WTC11 (cell line): ENCODE data around the gene LHPP. TPM values are rescaled to one million over a fixed set of nuclear protein-coding genes. Genes with fewer than 3 reads are reported as not detected.

ENCODE experiments used
- ATAC-seq: fragments of 200-7000 bp; cut with Tn5 transposase; 2 replicates; pipeline ENCODE4 v1.10.0; 2021; ENCODE audit warnings: mild to moderate bottlenecking, moderate library complexity
- CTCF ChIA-PET: fragments of 300-600 bp; sonication (Branson Sonifier 250); formaldehyde crosslinking; loops from one replicate; lab custom pipeline; 2021; ENCODE audit warnings: antibody characterized with exemption; lab: Charles Lee
- POLR2A ChIA-PET: fragments of 350-600 bp; sonication (Branson Sonifier 250); formaldehyde crosslinking; loops from one replicate; lab custom pipeline; 2021; ENCODE audit warnings: antibody characterized with exemption; lab: Charles Lee
- DNase-seq: peaks from one replicate; pipeline ENCODE4 v3.0.0; 2021; ENCODE audit warnings: low spot score
- H3K27ac Mint-ChIP-seq: 2 replicates; pipeline ENCODE4 v1.8.0; 2021; ENCODE audit warnings: mixed read lengths
- H3K27me3 Mint-ChIP-seq: 2 replicates; pipeline ENCODE4 v1.8.0; 2021; ENCODE audit warnings: low read depth, mild to moderate bottlenecking, moderate library complexity, mixed read lengths
- H3K36me3 Mint-ChIP-seq: 2 replicates; pipeline ENCODE4 v1.8.0; 2021; ENCODE audit warnings: mixed read lengths
- H3K4me1 Mint-ChIP-seq: 2 replicates; pipeline ENCODE4 v1.8.0; 2022; ENCODE audit warnings: mixed read lengths
- H3K4me3 Mint-ChIP-seq: 2 replicates; pipeline ENCODE4 v1.8.0; 2021; ENCODE audit warnings: mild to moderate bottlenecking, moderate library complexity, mixed read lengths
- H3K9me3 Mint-ChIP-seq: 2 replicates; pipeline ENCODE4 v1.8.0; 2021; ENCODE audit warnings: mixed read lengths
- CBFB ChIP-seq: sonication (generic); formaldehyde crosslinking; IDR thresholded peaks from 2 replicates; pipeline ENCODE4 v1.8.1; 2022; ENCODE audit warnings: mild to moderate bottlenecking, low read depth, missing genetic modification reagents
- ESRRA ChIP-seq: sonication (generic); formaldehyde crosslinking; IDR thresholded peaks from 2 replicates; pipeline ENCODE4 v1.8.1; 2022; ENCODE audit warnings: mild to moderate bottlenecking, missing genetic modification reagents, borderline replicate concordance
- FOXK1 ChIP-seq: sonication (generic); formaldehyde crosslinking; IDR thresholded peaks from 2 replicates; pipeline ENCODE4 v1.8.0; 2022; ENCODE audit warnings: mild to moderate bottlenecking, moderate library complexity, missing genetic modification reagents
- FOXP1 ChIP-seq: sonication (generic); formaldehyde crosslinking; IDR thresholded peaks from 2 replicates; pipeline ENCODE4 v1.8.0; 2022; ENCODE audit warnings: missing genetic modification reagents, mild to moderate bottlenecking, moderate library complexity, borderline replicate concordance
- IRF2 ChIP-seq: sonication (generic); formaldehyde crosslinking; IDR thresholded peaks from 2 replicates; pipeline ENCODE4 v1.8.0; 2022; ENCODE audit warnings: low read depth, missing genetic modification reagents, borderline replicate concordance
- KAT7 ChIP-seq: sonication (generic); formaldehyde crosslinking; IDR thresholded peaks from 2 replicates; pipeline ENCODE4 v1.8.1; 2023; ENCODE audit warnings: missing genetic modification reagents, mild to moderate bottlenecking, borderline replicate concordance
- MXD4 ChIP-seq: fragments of 250-450 bp; sonication (Bioruptor Pico); IDR thresholded peaks from 2 replicates; pipeline ENCODE4 v1.8.0; 2021; ENCODE audit warnings: mild to moderate bottlenecking, moderate library complexity, borderline replicate concordance
- NFATC4 ChIP-seq: fragments of 250-450 bp; sonication (Bioruptor Pico); IDR thresholded peaks from 2 replicates; pipeline ENCODE4 v1.9.0; 2021; ENCODE audit warnings: mild to moderate bottlenecking
- RORB ChIP-seq: fragments of 250-450 bp; sonication (Bioruptor Pico); IDR thresholded peaks from 2 replicates; pipeline ENCODE4 v1.9.0; 2021; ENCODE audit warnings: mild to moderate bottlenecking
- SOX15 ChIP-seq: fragments of 250-450 bp; sonication (Bioruptor Pico); IDR thresholded peaks from 2 replicates; pipeline ENCODE4 v1.9.0; 2021; ENCODE audit warnings: mild to moderate bottlenecking
- TEAD1 ChIP-seq: sonication (generic); formaldehyde crosslinking; IDR thresholded peaks from 2 replicates; pipeline ENCODE4 v1.8.0; 2022; ENCODE audit warnings: mild to moderate bottlenecking, missing genetic modification reagents
- ZNF317 ChIP-seq: sonication (generic); formaldehyde crosslinking; IDR thresholded peaks from 2 replicates; pipeline ENCODE4 v1.8.1; 2023; ENCODE audit warnings: low read depth, mild to moderate bottlenecking, moderate library complexity, missing genetic modification reagents, borderline replicate concordance
- ZNF671 ChIP-seq: fragments of 250-450 bp; sonication (Bioruptor Pico); IDR thresholded peaks from 2 replicates; pipeline ENCODE4 v1.8.0; 2021; ENCODE audit warnings: mild to moderate bottlenecking
- total RNA-seq: library from RNA; stranded (reverse); gene quantifications from 3 replicates; pipeline ENCODE4 v1.2.3, GENCODE V29; 2021
- TF ChIP-seq, protein P1 (sequence below): sonication (generic); formaldehyde crosslinking; IDR thresholded peaks from 2 replicates; pipeline ENCODE4 v1.8.1; 2023; ENCODE audit warnings: mild to moderate bottlenecking, missing genetic modification reagents
- TF ChIP-seq, protein P2 (sequence below): fragments of 250-450 bp; sonication (Bioruptor Pico); IDR thresholded peaks from 2 replicates; pipeline ENCODE4 v1.9.0; 2021; ENCODE audit warnings: mild to moderate bottlenecking, borderline replicate concordance
- TF ChIP-seq, protein P3 (sequence below): sonication (generic); formaldehyde crosslinking; IDR thresholded peaks from 2 replicates; pipeline ENCODE4 v1.8.1; 2022; ENCODE audit warnings: missing genetic modification reagents, borderline replicate concordance
- TF ChIP-seq, protein P4 (sequence below): sonication (generic); formaldehyde crosslinking; conservative IDR thresholded peaks from 2 replicates; pipeline ENCODE4 v1.8.1; 2022; ENCODE audit warnings: mild to moderate bottlenecking, missing genetic modification reagents

The LHPP gene
- total RNA-seq, 1 experiment from 2014 or later: 33.2 TPM

- DNase-seq (no peak), ATAC-seq (no peak)
- ChIA-PET POLR2A (interaction anchor here (0.6 to 1.1 kb wide), 2 partner anchors 194 to 957 kb away, joined by 3 read pairs; no protein-coding TSS in a partner anchor), CTCF (interaction anchor here (1.0 to 5.9 kb wide), 6 partner anchors 17 to 93 kb away, joined by 3 to 57 read pairs (median 6); no protein-coding TSS in a partner anchor)
- 0 out of 2 replicates have a peak overlapping the region, but pooled peaks have one; percentile 30 for H3K27ac Mint-ChIP-seq
- H3K4me3 Mint-ChIP-seq: no peak overlapping the region
- H3K4me1 Mint-ChIP-seq: peaks cover 43% of the 10 kb centered on the region
- H3K36me3 Mint-ChIP-seq: no peaks in the 10 kb centered on the region
- H3K9me3 Mint-ChIP-seq: no peaks in the 10 kb centered on the region
- TF ChIP-seq IRF2 (no peak), ESRRA (CRISPR knock-in tag) (no peak), CBFB (CRISPR knock-in tag) (no peak), FOXK1 (CRISPR knock-in tag) (no peak), TEAD1 (CRISPR knock-in tag) (no peak), KAT7 (CRISPR knock-in tag) (no peak), ZNF317 (CRISPR knock-in tag) (no peak), RORB (CRISPR knock-in tag) (no peak)
- TF ChIP-seq, protein P1, sequence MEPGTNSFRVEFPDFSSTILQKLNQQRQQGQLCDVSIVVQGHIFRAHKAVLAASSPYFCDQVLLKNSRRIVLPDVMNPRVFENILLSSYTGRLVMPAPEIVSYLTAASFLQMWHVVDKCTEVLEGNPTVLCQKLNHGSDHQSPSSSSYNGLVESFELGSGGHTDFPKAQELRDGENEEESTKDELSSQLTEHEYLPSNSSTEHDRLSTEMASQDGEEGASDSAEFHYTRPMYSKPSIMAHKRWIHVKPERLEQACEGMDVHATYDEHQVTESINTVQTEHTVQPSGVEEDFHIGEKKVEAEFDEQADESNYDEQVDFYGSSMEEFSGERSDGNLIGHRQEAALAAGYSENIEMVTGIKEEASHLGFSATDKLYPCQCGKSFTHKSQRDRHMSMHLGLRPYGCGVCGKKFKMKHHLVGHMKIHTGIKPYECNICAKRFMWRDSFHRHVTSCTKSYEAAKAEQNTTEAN (CRISPR knock-in tag): no peak
- TF ChIP-seq, protein P2, sequence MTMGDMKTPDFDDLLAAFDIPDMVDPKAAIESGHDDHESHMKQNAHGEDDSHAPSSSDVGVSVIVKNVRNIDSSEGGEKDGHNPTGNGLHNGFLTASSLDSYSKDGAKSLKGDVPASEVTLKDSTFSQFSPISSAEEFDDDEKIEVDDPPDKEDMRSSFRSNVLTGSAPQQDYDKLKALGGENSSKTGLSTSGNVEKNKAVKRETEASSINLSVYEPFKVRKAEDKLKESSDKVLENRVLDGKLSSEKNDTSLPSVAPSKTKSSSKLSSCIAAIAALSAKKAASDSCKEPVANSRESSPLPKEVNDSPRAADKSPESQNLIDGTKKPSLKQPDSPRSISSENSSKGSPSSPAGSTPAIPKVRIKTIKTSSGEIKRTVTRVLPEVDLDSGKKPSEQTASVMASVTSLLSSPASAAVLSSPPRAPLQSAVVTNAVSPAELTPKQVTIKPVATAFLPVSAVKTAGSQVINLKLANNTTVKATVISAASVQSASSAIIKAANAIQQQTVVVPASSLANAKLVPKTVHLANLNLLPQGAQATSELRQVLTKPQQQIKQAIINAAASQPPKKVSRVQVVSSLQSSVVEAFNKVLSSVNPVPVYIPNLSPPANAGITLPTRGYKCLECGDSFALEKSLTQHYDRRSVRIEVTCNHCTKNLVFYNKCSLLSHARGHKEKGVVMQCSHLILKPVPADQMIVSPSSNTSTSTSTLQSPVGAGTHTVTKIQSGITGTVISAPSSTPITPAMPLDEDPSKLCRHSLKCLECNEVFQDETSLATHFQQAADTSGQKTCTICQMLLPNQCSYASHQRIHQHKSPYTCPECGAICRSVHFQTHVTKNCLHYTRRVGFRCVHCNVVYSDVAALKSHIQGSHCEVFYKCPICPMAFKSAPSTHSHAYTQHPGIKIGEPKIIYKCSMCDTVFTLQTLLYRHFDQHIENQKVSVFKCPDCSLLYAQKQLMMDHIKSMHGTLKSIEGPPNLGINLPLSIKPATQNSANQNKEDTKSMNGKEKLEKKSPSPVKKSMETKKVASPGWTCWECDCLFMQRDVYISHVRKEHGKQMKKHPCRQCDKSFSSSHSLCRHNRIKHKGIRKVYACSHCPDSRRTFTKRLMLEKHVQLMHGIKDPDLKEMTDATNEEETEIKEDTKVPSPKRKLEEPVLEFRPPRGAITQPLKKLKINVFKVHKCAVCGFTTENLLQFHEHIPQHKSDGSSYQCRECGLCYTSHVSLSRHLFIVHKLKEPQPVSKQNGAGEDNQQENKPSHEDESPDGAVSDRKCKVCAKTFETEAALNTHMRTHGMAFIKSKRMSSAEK (CRISPR knock-in tag): no peak
- H3K27me3 Mint-ChIP-seq: no peaks in the 10 kb centered on the region
Measured at GRCh38 chr10:124648131-124648475, 186.5 kb downstream of the LHPP start.

DNA sequence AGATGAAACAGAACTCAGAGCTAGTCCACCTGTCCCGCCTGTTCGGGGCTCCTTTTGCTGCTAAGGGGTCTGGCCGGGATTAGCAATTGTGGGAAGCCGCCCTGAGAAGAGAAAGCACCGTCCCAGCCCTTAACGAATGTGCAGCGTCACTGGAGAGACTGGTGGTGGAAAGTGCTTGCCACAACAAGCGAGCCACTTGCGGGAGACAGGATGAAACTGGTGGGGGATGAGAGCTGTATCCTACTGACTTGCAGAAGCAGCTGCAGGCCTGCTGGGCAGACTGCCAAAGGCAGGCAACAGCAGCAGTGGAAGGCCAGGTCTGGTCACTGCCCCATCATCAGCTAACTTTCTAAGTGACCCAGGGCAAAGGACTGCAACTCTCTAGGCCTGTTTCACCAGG lies 187.1 kb downstream of the LHPP start:
- ChIA-PET POLR2A (no interaction called here), CTCF (interaction anchor here (1.8 to 1.9 kb wide), 2 partner anchors 23 to 93 kb away, joined by 7 to 9 read pairs; no protein-coding TSS in a partner anchor)
- H3K27ac Mint-ChIP-seq: peak overlapping the region; percentile 30
- H3K27me3 Mint-ChIP-seq: no peaks in the 10 kb centered on the region
- H3K4me3 Mint-ChIP-seq: no peak overlapping the region
- DNase-seq (no peak), ATAC-seq (no peak)
- H3K36me3 Mint-ChIP-seq: no peaks in the 10 kb centered on the region
- TF ChIP-seq NFATC4 (CRISPR knock-in tag) (no peak), SOX15 (no peak), FOXP1 (CRISPR knock-in tag) (no peak), ZNF671 (CRISPR knock-in tag) (no peak), ZNF317 (CRISPR knock-in tag) (no peak), MXD4 (CRISPR knock-in tag) (no peak)
- TF ChIP-seq, protein P3, sequence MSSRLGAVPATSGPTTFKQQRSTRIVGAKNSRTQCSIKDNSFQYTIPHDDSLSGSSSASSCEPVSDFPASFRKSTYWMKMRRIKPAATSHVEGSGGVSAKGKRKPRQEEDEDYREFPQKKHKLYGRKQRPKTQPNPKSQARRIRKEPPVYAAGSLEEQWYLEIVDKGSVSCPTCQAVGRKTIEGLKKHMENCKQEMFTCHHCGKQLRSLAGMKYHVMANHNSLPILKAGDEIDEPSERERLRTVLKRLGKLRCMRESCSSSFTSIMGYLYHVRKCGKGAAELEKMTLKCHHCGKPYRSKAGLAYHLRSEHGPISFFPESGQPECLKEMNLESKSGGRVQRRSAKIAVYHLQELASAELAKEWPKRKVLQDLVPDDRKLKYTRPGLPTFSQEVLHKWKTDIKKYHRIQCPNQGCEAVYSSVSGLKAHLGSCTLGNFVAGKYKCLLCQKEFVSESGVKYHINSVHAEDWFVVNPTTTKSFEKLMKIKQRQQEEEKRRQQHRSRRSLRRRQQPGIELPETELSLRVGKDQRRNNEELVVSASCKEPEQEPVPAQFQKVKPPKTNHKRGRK (CRISPR knock-in tag): no peak
- TF ChIP-seq, protein P4, sequence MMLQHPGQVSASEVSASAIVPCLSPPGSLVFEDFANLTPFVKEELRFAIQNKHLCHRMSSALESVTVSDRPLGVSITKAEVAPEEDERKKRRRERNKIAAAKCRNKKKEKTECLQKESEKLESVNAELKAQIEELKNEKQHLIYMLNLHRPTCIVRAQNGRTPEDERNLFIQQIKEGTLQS (CRISPR knock-in tag): no peak
- no peaks in the 10 kb centered on the region for H3K9me3 Mint-ChIP-seq
- H3K4me1 Mint-ChIP-seq: peaks cover 43% of the 10 kb centered on the region
